GM19463 (cell line): ENCODE measurements around the gene MALT1.

ENCODE experiments used
- ATAC-seq: cut with Tn5 transposase; IDR thresholded peaks from one replicate; pipeline ENCODE4 v1.9.1; 2021; ENCODE audit warnings: mild to moderate bottlenecking, moderate library complexity; ENCODE audit not compliant: unreplicated experiment

The MALT1 gene

DNA sequence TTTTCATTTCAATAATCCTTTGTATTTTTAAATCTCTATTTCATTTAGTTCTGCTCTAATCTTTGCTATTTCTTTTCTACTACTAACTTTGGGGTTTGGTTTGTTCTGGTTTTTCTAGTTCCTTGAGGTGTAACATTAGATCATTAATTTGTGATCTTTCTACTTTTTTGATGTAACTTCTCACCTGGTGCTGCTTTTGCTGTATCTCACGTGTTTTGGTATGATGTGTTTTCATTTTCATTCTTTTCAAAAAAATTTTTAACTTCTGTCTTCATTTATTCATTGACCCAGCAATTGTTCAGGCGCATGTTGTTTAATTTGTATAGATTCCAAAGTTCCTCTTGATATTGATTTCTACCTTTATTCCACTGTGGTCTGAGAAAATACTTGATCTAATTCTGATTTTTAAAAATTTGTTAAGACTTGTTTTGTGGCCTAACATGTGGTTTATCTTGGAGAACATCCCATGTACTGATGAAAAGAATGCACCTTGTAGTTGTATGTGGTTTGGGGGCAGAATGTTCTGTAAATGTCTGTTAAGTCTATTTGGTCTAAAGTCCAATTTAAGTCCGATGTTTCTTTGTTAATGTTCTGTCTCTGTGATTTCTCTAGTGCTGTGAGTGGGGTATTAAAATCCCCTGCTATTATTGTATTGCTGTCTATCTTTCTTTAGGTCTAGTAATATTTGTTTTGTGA lies 17.3 kb upstream of the MALT1 start:
- no peak for ATAC-seq

DNA sequence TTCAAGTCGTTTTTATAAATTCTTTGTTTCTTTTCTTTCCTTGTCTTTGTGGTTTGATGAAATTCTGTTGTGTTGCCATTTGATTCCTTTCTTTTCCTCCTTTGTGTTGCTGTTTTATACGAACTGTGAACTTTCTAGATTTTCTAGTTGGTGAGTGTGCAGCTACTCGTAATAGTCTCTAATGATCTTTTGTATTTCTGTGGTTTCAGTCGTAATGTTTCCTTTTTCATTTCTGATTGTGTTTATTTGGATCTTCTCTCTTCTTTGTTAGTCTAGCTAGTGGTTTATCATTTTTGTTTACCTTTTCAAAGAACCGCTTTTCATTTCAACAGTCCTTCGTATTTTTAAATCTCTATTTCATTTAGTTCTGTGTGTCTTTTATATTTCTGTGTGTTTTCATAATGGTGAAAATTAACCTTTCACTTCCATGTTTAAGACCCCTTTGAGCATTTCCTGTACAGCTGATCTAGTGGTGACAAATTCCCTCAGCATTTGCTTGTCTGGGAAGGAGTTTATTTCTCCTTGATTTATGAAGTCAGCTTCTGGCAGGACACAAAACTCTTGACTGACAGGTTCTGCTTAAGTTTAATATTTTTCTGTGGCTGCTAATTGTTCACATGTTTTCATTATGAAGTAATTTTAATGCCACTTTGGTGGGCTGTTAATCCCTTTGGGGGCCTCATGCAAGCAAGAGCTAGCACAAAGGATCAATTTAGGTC lies 16.2 kb upstream of the MALT1 start:
- ATAC-seq: no peak

DNA sequence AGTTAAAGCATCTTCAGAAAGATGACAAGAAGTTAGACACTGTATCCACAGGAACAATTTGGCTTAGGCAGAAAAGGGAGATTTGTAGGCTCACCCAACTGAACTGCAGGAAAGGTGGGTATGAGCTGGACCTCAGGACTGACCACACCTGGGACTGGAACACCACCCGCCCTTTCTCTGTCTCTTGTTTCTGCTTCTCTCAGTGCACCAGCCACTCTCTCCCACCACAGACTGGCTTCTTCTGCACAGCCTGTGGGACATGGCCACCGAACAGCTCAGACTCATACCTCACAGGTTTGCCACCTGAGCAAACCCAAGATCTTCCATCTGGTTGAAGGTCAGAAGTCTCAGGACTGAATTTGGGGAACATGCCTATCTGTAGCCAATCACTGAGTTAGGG lies 14.2 kb upstream of the MALT1 start:
- ATAC-seq: no peak

DNA sequence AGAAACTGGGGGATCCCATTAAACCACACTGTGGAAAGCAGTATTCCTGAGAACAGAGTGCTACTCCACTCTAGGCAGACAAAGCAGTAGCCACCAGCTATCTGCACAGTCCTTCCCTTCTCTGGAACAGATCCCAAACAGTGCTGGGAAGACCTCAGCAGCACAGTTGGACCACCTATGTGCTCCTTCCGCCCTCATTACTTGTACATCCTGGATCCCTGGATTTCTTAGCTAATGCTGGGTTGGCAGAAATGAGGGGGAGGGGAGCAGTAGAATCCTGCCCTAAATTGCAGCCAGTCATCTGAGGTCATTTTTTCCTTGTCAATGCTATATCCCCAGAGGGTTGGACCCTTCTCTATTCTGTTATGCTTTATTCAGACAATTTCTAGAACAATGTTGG lies 13.8 kb upstream of the MALT1 start:
- ATAC-seq: no peak

DNA sequence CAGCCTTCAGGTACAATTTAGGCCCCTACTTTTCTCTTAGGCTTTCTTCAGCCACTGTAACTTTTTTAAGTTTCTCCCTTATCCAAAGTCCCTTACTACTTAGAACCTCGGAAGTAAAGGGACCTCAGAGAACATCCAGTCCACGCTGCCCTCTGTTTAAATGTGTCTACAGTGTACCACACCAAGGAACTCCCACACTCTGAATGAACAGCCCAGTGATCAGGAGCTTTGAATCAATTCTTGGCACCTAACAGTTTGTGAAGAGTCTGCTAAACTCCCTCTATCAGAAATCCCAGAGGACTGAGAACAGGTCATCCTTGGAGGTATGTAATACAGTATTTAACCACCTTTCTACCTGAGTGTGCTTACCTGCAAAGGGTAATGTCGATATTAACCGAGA lies 11.6 kb upstream of the MALT1 start:
- ATAC-seq: no peak

DNA sequence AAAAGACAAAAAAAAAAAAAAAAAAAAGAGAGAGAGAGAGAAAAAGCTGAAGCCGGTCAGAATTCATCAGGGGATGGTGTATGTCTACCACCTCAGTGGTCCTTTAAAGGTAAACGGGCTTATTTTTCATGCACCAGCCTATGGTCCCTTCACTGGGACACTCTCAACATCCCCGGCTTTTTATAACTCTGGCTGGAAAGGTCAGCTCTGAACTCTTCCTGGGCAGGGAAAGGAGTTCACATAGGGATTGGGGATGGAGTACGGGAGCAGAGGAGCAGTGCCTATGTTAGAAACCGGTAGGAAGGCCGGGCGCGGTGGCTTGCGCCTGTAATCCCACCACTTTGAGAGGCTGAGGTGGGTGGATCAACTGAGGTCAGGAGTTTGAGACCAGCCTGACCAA lies 10.3 kb upstream of the MALT1 start:
- ATAC-seq: no peak

DNA sequence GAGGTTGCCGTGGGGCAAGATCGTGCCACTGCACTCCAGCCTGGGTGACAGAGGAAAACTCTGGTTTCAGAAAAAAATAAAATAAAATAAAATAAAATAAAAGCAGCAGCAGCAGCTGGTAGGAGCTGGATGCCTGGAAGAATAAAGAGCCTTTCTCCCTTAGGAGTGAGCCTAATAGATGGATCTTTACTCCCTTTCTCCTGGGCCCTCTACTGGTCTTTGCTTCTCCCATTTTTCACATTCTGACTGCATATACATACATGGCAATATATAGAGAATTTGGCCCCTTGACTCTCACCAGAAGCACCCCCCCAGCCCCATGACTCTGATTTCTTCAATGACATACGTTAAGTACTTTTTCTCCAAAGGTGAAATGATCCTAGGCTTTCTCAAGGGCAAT lies 9.8 kb upstream of the MALT1 start:
- no peak for ATAC-seq

DNA sequence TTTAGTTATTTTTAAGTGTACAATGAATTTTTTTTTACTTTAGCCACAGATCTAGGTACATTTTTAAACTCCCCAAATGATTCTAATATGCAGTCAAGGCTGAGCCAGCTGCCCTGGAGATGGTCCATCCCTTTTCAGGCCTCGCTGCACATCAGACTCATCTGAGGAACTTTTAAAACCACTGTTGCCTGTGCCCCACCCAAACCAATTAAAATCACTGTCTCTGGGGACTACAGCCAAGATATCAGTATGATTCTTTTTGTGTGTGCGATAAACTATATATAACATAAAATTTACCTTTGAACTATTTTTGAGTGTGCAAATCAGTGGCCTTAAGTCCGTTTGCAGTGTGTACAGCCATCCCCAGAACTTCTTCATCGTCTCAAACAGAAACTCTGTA lies 9.1 kb upstream of the MALT1 start:
- ATAC-seq: peak; percentile 38

DNA sequence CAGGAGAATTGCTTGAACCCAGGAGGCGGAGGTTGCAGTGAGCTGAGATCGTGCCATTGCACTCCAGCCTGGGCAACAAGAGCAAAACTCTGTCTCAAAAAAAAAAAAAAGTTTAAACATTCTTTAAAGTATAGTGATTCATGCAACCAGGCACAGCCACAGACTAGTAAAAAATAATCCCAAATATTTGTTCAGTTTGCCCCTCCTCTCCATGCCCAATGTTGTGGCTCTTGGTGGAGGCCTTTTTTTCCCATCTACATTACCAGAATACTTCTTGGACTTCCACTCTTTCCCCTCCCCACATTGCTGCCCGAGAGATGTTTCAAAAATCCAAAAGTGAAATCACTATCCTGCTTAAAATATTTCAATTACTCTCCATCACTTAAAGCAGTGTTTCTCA lies 5.1 kb upstream of the MALT1 start:
- ATAC-seq: no peak

DNA sequence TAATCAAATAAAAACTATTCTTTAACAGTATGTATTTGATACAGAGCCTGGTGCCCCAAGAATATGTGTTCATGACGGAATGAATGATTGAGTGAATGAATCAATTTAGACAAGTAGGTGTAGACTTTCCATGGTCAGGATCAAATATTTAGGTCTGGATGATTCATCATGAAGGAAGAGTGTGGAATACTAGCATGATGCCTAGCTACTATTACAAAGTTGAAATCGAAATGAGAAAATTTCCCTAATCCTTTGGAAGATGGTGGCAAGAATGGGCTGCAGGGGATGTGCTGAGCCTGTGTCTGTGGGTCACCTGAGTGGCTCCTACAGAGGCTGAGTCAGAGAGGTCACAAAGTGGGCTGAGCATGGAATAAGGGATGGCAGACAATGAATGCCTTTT lies 3.1 kb upstream of the MALT1 start:
- no peak for ATAC-seq

DNA sequence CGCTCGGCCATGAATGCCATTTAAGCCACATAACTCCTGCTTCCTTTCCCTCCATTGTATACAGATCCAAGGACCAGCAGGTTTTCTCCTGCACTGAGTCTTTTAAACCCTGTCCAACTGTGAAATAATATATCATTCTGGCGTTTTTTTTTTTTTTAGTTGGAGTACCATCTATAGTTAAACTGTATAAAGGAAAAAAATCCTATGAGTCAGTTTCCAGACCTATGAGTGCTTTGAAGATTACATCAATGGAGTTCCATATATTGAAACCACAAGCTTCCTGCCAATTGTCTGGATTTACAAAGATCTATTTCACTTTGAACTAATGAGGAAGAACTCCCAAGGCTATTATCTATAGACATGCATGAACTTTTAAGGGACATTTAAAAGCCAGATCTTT lies 2.4 kb upstream of the MALT1 start:
- no peak for ATAC-seq

DNA sequence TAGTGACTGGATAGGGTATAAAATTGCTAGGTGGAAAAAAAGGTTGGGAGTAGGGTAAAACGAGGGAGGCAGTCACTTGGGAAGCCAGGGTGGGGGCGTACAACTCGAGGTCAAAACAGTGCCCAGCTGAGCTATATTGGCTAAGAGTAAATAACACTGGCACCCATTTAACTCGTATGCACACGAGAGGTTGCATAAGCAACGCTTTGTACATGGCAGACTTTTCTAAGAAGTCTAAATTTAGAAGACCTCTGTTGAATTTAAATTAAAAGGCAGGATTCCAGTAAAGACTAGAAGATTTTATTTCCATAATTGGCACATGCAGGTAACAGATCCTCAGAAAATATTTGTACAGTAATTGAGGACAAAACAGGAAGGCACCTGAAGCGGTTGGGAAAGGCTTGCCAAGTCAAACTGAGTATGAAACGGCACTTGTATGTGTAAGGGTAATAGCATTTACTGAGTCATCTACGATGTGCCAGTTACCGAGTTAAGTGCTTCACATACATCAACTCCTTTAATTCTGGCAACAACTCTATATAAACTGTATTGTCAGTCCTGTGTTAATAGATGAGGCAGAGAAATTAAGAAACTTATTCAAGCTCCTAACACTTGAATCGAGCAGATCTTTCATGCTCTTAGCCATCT lies 1.4 kb upstream of the MALT1 start:
- no peak for ATAC-seq

DNA sequence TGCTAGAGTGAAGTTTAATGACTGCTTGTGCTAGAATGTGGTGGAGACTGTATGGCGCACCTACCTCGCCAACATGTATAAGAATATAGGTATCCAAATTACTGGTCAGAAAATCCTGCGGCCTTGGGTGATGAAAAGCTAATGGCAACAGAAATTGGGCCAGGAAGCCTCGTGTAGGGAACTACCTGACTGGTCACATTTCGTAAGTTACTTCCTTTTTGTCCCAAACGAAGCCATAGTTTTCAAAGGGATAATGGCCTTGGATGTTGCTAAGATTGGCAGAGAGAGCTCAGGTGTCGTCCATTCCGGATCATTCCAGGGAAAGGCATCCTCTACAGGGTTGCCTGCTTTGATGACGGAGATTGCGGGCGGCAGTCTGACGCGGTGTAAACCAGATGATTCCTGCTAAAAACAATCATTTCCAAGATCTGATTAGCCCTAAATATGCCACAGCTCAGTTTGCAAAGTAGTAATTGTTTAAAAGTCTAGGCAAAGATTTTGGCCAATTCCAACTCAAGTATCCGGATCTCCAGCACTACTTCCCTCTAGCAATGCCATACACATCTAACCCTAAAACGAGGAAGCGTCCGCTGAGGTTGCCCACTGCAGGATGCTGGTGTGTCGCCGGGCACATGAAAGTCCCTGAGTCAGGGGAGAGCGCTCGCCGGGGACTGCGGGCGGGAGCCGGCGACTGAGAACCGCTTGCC lies 708 bp upstream of the MALT1 start:
- ATAC-seq: no peak

DNA sequence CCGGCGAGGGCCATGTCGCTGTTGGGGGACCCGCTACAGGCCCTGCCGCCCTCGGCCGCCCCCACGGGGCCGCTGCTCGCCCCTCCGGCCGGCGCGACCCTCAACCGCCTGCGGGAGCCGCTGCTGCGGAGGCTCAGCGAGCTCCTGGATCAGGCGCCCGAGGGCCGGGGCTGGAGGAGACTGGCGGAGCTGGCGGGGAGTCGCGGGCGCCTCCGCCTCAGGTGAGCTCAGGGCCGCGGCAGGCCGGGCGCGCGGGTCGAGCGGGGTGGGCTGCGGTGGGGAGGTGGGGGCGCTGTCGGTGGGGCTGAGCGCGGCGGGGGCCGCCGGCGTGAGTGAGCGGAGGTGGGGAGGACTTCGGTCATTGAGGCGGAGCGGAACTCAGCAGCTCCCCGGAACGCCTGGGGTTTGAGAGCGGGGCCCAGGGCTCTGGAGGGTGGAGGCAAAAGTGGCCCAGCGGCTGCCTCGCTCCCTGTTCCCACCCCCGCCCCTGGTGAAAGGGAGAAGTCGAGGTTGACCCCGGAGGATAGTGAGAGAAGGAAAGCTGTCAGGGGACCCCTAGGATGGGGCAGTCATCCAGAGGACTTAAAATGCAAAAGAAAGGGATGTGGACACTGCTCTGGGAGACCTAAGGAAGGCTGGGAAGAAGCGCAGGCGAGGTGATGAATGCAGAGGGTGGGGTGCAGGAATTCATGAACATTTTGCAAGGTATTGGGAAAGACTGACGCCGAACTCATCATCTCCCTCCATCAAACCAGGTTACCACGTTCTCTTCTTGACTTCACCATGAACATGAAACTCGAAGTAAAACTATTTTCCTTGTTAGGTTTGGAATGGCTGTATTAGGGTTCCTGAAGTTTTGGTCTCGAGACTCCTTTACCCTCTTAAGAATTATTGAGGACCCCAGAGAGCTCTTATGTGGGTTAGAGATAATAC lies 633 bp downstream of the MALT1 start:
- peak; percentile 27 for ATAC-seq

DNA sequence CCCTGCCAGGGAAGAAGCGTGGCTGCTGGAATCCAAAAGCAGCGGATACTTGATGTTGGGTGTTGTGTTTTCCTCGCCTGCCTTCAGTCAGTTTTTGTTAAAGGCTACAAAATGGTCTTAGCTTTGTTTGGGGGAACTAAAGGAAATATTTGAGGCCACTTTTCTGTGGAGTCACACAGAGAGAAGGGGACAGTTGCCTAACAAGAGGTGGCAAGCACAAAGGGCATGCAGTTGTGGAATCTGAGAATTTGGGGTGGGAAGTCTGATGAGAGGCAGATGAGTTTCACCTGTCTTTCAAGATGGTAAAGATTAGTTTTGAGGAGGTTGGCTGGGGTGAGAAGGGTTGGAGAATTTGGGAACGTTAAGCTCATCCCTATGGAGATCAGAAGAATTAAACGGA lies 2.9 kb downstream of the MALT1 start:
- ATAC-seq: no peak

DNA sequence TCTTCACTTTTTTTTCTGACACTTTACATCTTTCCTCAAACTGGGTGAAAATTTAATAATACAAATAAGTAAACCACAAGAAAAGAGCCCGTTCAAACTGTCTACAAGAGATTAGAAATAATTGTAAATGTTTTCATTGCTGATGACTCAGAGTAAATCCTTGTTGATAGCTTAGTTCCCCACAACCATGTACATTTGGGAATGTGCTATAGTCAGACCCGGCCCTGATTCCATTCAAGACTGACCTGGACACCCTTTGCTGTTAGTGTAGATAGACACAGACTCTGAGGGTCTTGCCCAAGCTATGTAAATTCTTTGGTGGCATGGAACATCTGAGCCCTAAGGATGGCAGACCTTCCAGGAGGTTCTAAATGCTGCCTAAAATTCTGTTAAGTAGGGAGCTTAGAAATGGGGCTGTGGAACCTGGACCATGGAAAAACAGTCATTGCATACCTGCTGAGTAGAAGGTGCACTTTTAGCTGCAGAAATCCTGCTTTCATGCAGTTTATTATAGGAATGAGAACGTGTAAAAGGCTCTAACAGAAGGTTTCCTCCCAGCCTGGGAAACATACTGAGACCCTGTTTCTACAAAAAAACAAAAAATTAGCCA lies 3.7 kb downstream of the MALT1 start:
- no peak for ATAC-seq

DNA sequence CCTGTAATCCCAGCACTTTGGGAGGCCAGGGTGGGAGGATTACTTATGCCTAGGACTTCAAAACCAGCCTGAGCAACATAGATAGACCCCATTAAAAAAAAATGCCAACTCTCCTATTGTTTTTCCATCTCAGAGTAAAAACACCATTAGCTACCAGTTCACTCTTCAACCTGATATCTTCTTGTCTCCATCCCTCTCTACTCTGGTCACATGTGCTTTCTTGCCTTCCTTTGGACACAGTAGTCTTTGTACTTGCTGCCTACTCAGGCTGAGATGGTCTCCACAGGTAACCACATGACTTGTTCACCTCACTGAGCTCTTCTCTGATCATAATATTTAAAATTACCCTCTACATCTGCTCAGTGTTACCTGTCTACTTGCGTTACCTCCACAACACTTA lies 5.0 kb downstream of the MALT1 start:
- ATAC-seq: no peak

DNA sequence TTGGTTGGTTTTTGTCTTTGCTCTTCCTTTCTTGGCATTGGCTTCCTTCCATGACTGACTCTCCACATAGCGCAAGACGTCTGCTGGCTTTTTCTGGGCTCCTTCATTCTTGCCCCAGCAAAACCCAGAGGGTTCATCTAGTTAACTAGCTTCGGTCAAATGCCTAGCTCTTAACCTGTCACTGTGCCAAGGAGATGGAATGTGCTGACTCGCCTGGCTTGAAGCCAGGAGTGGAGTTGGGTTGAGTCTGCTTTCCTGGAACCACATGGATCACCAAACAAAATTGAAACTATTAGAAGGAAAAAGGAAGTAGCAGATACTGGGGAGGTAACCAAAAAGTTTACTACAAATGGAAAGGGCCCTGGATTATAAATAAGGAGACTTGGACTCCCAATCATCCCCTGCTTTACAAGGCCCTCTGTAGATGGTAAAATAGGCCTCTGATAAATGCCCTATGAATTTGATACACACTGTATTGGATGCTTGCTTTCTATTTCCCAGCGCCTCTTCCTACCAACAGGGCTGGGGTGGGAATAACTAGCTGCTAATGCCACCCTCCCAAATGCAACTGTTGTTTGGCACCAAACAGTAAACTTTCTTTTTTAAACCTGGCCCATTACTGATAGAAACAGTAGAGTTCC lies 11.3 kb downstream of the MALT1 start:
- ATAC-seq: no peak

DNA sequence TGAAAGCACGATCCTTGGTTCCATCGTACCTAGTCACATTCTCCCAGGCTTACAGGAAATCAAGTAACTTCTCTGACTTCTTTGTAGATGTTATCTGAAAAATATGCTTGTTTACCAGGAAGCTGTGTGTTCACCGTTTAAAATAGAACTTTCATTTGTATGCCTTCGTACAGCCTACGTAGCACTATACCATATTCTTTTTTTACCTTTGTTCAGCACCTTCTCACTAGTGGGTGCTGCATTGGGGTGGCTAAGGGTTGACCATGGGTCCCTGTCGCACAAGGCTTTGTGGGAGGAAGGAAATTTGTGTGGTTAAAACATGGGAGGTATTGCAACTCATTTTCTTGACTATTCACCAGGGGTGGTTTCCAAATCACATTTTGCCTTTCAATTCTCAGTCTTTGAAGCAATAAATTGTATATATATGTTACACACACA lies 16.6 kb downstream of the MALT1 start:
- peak; percentile 86 for ATAC-seq

DNA sequence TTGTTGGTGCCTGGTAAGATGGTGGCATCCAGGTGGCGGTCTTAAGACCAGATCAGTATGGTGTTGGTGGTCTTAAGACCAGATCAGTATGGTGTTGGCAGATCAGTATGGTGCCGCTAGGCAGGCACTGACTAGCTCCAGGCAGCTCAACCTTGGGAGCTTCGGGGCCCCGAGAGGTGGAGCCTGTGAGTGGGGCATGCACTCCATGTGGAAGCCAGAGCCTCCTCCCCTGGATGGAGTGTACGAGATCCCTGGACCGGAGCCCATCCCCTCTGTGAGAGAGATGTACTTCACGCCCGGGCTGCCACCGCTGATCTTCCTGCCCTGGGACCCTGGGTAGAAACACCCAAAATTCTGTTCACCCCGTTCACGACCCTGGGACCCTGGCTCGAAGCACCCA lies 19.0 kb downstream of the MALT1 start:
- ATAC-seq: no peak
